Stimulated activated CD4-positive, alpha-beta T cell treated with anti-CD3 and anti-CD28 coated beads, Interleukin-4, amount 100 ng/mL, for 4 hours (primary cell): Measurements from ENCODE around the gene UQCRQ.

Experiments used
- DNase-seq, 2 experiments: peaks; one replicate each; pipeline ENCODE4 v3.0.0-alpha.2; 2020

Gene UQCRQ

DNA sequence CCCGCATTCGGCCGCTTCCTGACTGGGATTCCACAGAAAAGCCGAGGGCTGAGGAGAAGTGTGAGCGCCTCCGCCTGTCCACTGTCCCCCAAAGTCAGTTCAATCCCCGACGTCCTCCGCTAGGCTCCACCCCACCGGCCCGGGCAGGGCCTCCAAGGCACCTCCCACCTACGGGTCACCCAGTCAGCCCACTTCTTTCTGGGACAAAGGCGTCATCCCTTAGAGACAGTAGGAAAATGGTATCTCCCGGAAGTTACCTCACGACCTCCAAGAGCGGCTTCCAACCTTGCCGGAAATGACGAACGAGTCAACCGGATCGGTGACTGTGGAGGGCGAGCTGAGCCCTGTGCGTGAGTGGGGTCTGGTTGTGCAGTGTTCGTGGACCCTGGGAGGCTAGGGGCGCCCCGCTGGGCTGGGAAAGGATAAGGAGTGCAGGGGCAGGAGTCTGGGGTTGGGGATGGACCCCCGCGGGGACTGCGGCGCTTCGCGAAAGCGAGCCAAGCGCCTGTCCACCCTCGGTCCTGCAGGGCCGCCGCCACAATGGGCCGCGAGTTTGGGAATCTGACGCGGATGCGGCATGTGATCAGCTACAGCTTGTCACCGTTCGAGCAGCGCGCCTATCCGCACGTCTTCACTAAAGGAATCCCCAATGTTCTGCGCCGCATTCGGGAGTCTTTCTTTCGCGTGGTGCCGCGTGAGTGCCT is at the start of gene UQCRQ, which contains the start of gene GDF9:
Gene UQCRQ, plus strand, starts transcription at position 301 of the 704 bp plus-strand sequence. Its CDS starts 240 bp downstream, at position 541.
Gene GDF9, minus strand, starts transcription at position 128 of the 704 bp plus-strand sequence. CDS start 1,936 bp downstream, outside the sequence.
- DNase-seq = peak; percentile 79 to 93

DNA sequence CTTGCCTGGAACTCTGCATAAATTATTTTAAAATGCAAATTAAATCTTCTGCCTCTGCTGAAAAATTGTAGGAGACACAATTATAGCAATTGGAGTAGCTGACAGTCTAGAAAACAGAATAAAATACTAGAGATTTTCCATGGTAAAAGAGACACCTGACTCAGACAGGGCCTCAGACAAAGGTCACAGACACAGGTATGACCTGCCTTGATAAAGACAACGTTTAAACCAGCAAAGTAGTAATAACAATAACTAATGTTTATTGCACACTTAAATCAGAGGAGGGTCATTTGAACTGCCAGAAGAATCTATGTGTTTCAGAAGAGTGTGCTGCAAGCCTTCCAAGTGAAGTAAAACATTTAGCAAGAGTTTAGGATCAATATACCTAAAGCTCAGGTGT is 49.4 kb upstream of the UQCRQ start:
- DNase-seq = no peak

DNA sequence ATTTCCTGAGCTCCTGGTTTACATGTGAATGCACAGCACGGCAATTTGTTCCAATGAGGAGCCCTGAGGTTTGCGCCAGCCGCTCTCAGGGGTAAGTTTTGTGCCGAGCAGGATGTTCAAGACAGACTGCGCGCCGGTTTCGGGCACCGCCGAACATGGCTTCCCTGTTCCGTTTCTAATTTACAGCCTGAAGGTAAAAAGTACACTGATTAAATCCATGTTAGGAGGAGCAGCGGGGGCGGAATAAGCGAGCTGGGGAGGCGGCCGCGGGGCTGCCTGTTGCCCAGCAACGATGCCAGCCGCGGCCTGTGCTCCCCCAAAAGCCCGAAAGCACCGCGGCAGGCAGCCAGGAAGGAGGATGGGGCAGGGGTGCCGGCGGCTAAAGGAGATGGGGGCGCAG is 47.0 kb upstream of the UQCRQ start:
- no peak for DNase-seq

DNA sequence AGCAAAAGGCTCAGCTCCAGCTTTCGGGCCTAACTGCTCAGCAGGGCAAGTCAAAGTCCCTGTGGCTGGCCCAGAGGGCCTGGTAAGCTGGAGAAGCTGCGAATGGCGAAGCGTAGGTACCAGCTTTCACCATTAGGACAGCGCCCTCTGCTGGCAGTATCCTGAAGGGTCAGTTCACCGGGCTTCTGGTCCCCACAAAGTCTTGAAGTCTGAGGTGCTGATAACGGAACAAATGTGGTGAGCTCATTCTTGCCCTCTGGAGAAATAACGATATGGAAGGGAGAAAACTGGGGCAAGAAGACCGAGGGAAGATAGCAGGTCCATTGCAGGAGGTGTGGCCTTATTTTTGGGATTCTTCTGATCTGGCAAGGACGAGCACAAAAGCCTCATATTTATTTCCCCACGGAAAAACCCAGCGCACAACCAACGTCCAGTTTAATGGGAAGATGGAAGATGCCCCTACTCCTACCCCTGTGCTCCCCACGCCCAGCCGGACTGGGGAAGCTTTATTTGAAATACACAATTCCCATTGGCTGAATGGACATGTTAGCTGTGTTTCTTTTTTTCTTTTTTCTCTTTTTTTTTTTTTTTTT is 46.2 kb upstream of the UQCRQ start:
- peak; percentile 79 to 85 for DNase-seq

DNA sequence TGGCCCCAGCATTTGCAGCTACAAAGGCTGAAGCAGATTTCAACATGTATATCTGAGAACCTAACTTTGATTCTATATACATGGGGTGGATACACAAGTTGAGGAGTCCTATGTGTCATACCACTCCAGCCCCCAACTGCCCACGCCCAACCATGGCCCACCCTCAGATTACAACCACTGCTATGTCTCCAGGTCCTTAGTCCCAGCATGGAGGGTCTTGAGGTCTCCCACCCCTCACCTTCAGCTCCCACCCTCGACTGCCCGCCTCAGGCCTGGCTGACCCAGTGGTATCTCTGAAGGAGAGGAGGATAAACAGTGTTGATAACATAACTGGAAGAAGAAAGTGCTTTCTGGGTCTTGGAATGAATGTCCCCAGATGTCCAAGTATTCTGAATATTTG is 45.1 kb upstream of the UQCRQ start:
- no peak for DNase-seq

DNA sequence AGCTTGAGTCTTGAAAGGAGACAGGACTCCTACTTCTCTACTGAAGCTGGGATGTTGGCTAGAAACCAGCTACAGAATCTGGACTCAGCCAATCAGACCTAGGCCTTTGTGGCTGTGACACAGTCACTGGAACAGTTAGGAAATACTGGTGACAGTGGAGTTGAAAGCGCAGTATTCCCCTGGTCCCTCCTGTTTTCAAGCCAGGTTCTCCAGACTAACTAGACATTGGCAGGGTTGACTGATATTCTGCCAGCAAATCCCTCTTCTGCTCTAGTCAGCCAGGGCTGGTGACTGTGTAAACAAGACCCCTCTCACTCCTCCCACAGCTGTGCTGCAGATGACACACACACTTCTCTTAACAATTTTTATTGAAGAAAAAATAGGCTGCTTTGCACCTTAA is 44.7 kb upstream of the UQCRQ start:
- no peak for DNase-seq

DNA sequence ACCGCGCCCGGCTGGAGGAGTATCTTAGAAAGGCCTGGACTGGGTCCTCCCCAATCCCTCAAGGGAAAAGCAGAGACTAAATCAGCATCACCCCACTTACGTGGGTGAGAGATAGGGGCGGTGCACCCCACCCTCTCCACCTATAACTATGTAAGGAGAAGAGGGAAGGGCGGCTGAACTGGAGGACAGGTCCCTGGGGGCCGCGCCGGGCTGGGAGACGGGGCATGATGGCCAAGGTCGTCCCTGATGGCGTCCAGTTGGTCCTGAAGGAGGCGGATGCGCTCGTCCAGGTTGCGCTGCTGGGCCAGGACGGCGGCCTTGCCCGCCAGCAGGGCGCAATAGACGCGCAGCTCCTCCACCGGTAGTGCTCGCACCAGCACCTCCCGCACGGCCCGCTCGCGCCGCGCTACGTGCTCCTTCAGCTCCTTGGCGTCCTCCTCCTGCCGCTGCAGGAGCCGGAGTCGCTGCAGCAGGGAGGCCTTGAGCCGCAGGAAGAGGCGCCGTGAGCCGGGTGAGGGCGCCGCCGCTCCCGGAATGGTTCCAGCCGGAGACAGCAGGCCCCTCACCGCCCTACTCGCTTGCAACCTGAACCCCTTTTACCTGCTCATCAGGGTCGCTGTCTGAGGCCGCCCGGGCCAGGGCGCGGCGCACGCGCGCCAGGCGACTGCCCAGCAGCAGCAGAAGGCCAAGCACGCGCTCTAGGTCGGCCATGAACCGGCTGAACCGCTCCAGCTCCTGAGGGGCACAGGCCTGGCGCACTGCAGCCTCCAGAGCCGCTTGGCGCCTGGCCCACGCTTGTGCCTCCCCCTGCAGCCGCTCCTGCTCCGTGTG is 43.6 kb upstream of the UQCRQ start:
- peak in 1 of 2 experiments; percentile 16 for DNase-seq

DNA sequence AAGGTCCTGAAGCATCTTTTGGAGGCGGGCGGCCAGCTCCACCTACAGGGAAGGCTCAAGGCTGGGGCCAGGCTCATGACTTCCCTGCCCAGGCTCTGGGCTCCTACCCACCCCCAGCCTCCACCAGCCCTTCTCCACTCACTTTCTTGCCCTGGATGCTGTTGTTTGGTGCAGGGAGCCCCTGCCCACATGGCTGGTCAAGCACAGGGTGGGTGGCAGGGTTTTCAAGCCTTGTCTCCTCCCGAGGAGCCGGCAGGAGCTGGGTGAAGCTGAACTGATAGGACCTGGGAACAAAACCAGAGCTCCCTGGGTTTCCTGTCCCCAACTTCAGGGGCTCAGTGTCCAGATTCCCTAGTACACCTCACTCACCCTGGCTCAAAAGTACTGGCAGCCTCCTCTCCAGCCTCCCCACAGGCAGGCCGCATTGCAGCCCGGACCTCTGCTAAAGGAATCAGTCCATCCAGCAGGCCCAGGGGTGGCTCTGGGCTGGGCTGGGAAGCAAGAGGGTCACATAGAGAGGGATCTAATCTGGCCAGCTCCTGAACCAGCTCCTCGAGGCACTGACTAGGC is 42.9 kb upstream of the UQCRQ start:
- no peak for DNase-seq

DNA sequence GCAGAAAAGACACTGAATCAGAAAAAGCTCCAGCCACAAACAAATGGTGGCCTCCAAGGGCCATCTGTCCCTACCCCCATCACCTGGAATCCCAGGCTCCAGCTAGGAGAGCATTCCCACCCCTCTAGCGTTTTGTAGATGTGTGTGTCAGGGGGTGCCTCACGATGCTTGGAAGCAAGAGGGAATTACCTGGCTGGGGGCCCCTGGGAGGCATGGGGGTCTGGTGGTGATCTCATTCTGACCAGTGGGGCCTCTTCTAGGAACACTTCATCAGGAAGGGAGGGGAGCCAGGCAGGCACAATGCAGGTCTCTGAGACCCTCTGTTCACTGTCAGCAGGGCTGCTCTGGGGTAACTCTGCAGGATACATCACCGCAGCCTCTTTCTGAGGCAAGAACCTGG is 42.0 kb upstream of the UQCRQ start:
- no peak for DNase-seq

DNA sequence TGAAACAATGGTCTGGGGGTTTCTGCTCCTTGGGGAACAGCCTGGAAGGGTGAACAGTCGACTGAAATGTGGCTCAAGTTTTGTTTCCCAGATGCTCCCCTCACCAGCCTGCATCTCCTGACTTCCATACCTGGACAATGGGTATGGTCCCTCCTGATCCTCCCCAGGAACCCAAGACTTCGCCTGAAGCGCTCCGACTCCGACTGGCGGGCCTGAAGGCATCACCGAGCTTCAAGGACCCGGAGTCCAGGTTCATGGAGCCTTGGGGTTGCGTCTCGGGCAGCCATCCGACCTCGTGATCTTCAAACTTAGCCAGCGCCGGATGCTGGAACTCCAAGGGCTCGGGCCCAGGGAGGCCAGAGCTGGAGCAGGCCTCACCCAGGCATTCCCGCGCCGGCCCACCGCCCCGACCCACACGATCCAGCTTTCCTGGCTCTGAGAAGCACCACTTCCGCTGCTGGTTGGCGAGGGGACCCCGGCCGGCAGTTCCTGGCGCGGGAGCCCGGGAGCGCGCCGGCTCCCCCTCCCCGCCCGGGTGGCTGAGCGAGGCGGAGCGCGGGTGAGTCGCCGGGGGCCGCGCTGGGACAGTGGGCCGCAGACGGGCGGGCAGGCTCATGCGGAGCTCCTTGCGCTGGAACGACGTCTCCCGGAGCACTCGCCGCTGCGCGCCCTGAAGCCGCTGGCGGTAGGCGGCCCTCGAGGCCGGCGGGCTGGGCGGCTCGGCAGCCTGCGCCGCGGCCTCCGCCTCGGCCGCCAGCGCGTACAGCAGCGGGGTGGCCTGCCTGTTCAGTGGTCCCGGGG is 41.2 kb upstream of the UQCRQ start:
- DNase-seq = no peak

DNA sequence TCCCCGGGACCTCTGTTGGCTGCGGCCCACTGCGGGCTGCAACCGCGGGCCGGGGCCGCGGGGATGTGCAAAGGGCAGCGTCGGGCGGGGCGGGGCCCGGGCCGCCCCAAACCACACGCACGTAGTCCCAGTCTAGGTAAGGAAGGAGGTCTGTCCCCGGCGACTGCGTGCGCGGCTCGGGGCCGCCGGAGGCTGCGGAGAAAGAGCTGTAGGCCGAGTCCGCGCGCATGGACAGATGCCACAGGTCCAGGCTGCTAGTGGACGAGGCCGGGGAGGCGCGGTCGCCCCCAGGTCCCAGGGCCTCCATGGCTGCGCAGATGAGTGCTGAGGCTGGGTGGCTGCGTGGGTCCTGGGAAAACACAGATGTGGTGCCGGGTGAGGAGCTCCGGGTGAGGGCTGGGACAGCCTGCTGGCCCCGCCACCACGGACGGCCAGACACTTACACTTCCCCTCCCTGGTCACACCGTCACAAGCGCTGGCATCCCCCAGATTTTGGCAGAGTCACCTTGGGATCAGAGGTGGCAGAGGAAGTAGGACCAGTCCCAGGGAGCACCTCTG is 40.5 kb upstream of the UQCRQ start:
- DNase-seq = peak in 1 of 2 experiments; percentile 13

DNA sequence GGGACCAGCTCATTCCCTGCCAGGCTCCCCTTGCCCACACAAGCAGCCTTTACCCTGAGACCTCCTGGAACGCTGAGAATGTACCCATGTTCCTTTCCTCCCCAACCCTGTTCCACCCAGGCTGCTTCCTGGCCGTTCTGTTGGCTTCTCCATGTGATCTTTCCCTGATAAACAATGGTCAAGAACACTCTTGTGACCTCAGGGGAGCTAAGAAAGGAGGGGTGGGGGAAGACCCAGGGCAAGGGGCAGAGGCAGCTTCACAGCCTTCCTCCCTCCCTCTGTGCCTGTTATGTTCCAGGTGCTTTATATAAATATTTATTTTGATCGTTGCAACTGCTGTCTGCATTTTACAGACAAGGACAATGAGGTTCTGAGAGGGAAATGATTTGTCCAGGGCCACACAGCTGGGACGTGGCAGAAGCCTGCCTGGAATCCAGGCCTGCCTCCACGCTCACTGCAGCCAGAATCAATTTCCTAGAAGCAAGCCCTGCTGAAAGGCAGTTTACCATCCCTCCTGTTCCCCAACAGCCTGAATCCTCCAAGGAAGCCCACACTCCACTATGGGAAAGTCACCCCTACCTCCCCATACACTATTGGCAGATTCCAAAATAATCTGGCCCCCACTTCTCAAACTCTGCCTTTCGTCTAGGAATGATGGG is 39.9 kb upstream of the UQCRQ start:
- DNase-seq = no peak

DNA sequence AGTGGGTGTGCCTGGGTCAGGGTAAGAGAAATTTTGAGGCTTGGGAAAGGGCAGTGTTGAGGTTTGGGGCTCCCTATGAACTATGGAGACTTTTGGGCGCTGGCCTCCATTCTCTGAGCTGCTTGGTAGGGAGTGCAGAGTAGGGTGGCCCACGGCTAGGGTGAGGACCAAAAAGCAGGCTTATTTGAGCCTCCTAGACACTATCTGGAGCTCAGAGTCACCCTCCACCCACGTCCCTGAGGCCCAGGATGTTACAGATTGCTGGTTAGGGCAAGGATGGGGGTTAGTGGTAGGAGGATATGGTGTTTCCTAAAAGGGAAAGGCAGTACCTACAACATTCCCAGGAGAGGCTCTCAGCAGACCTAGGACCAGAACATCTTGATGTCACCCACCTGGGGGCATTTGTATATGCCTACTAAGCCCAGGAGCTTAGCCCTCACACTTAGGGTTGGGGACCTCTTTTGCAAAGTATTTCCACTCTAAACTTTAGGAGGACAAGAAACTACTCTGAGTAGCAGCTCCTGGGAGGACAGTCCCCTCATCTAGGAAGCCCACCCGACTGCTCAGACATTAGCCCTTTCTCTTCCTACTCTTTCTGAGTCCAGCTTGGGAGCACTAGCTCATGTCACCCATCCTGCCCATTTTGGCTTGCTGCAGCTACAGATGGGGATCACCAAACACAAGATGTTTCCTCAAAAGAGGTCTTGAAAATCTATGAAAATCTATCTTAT is 38.3 kb upstream of the UQCRQ start:
- no peak for DNase-seq

DNA sequence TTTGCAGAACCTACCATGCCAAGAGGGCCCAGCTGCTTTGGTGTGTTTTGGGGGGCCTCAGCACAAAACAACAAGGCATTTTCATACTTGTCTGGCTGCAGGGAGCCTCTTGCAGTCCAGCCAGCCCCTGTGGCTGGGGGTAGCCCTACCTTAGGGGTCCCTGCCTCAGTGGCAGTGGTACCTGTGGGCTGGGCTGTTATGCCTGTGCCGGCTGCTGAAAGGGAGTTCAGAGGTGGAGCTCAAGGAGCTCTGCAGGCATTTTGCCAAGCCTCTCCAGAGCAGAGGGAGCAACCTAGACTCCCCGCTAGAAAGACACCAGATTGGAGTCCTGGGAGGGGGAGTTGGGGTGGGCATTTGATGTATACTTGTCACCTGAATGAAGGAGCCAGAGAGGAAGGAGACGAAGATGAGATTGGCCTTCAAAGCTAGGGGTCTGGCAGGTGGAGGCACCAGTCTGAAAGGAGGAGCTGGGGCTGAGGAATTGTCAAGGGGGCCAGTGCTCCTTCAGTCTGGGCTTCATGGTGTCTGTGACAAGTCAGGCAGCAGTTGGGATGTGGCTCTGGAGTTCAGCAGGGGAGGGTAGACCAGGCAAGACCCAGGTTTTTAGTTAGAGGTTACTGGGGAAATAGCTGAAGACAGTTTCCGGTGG is 37.5 kb upstream of the UQCRQ start:
- DNase-seq = no peak

DNA sequence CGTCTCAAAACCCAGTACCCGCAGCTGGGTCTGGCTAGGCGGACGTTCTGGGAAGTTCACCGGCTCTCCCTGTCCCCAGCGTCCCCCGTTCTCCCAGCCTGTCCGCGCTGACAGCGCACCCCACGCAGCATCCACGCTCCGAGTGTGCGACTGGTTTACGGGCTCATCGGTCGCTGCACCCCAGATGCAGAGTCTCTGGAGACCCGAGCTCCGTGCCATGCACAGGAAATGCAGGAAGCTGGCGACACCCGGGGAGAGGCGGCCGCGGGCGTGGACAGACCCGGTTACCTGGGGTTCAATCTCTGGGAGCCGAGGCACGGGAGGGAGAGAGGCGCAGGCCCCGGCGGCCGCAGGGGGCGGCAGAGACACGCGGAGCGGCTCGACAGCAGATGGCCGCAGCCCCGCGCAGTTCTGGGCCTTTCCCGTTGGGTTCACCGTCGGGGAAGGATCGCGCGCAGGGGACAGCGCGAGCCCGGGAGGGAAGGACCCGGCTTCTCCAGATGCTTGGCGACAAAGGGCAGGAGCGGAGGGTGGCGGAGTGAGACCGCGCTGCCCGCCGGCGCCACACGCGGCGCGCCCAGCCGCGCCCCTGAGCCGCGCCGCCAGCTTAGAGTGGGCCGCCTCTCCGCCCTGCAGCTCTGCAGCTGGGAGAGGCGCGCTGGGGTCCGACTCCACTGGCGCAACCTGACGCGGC is 36.6 kb upstream of the UQCRQ start:
- peak; percentile 58 to 75 for DNase-seq

DNA sequence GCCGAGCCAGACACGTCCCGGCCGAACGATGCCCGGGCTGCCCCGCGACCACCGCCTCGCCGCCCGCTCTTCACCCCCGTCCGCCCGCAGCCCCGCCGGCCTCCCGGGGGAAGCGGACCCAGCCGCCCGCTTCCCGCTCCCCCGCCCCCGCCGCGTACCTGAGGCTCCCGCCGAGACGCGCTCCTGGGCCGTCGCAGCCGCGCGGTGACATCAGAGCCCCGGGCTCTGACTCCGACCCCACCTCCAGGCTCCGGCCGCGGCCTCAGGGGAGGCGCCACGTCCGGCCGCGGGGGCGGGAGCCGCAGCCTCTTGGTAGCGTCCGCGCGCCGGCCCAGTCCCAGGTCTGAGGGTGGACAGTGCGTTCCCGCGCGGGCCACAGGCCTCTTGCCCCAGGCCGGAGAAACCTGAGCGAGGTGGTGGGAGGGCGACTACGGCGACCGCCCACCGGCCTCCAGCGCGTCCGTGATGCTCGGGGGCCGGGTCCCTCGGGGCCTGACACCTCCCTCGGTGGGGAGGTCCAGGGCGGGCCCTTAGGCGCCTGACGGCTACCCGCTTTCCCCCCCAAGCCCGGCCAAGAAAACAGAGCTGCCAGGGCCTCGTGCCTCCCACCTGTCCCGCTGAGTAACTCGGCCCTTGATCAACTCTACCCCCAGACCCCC is 35.9 kb upstream of the UQCRQ start, which contains the start of gene SHROOM1:
Gene SHROOM1, minus strand, starts transcription at position 212 of the 659 bp plus-strand sequence. CDS start 4,507 bp downstream, outside the sequence.
- DNase-seq = peak; percentile 12 to 23

DNA sequence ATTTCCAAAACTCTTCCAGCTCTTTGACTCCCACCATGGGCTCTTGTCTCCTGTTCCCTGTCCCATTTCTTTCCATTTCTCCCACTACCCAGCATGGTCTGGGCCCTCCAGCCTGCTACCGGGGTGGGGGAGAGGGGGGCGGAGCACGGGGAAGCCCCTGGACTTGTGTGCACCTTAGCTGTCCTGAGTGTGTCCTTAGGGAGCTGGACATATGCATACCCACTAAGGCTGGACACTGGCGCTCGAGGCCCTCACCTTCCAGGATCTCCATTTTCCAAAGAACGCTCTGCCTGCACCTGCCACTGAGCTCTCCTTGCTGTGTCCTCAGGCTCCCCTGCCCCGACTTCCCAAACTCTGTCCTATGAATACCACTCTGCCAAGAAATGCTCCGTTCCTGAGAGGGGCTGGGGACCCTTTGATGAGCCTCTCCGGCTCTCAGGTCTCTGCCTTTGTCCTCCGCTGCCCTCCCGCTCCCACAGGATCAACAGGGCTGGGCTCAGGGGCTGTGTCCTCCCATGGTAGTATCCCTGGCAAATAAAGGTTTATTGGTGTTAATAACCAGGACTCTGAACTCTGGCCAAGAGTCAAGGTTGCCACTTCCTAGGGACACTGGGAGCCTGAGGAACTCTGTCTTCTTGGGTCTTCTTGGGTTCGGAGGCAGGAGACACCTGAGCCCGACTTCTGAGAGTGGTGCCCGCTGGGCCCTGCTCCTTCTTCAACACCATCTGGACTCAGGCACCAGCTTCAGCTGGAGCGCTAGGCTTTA is 35.2 kb upstream of the UQCRQ start:
- DNase-seq = no peak

DNA sequence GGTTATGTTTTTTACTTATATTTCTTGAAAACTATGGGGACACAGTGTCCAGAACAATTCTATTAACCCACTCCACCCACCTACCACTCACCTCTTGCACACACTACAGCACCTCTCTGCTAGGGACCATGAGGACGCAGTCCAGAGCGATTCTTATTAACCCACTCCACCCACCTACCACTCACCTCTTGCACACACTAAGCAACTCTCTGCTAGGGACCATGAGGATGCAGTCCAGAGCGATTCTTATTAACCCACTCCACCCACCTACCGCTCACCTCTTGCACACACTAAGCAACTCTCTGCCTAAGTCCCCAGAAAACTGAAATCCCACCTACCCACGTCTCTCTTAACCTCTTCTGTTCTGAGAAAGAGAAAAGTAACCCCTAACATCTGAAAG is 33.8 kb upstream of the UQCRQ start:
- no peak for DNase-seq
